Measurements from ENCODE around the gene UTS2. TPM values are rescaled to one million over a fixed set of nuclear protein-coding genes. Genes with fewer than 3 reads are reported as not detected.

The UTS2 gene
- polyA plus RNA-seq, 3 donors = 0.11 TPM; not detected in 2

- Histone ChIP-seq H3K36me3 (replicated peaks in 1 of 2; ENCODE audit: control insufficient read depth in 1 of 2, insufficient read depth in 2 of 2, low read length in 2 of 2) (no peaks in the 10 kb centered on the region), H3K4me1 (ENCODE audit: control insufficient read depth in 1 of 2, insufficient read depth in 2 of 2, low read length in 2 of 2) (no peaks in the 10 kb centered on the region), H3K79me2 (ENCODE audit: insufficient read depth, low read length) (no peaks in the 10 kb centered on the region), H2AFZ (ENCODE audit: insufficient read depth, low read depth, low read length, poor library complexity, severe bottlenecking) (no peak overlapping the region), H3K27ac (ENCODE audit: low read depth in 1 of 2, low read length in 2 of 2) (no peak overlapping the region), H3K4me3 (replicated peaks in 1 of 3; ENCODE audit: low read depth in 2 of 3, low read length in 3 of 3) (no peak overlapping the region), H3K9ac (ENCODE audit: insufficient read depth, low read length, poor library complexity, severe bottlenecking) (no peak overlapping the region), H3K4me2 (replicated peaks; ENCODE audit: extremely low read depth, low read length, poor library complexity, severe bottlenecking) (no peak overlapping the region), H3K9me3 (replicated peaks in 1 of 2; ENCODE audit: control insufficient read depth in 1 of 2, insufficient read depth in 1 of 2, low read length in 2 of 2) (peaks cover 8 to 12% of the 10 kb centered on the region in 2 donors), H3K27me3 (ENCODE audit: control insufficient read depth in 2 of 2, insufficient read depth in 2 of 2, low read length in 2 of 2) (no peaks in the 10 kb centered on the region), H4K20me1 (ENCODE audit: insufficient read depth, low read length) (no peaks in the 10 kb centered on the region)
- 60% methylated on average over 5 of the region's 7 CpGs for WGBS (ENCODE audit: insufficient coverage)
- intact Hi-C loops (cut with micrococcal nuclease) = no loop called here
- peak; percentile 48 to 75 (median 57) for DNase-seq
- TF ChIP-seq CTCF (IDR thresholded peaks at IDR 0.05) = no peak
- no peak overlapping the region for H3K27ac Mint-ChIP-seq
- no peak overlapping the region for H3K4me3 Mint-ChIP-seq
- peaks cover 6% of the 10 kb centered on the region for H3K4me1 Mint-ChIP-seq
- peaks cover 13 to 18% (median 15%) of the 10 kb centered on the region in 7 donors for H3K9me3 Mint-ChIP-seq
- H3K27me3 Mint-ChIP-seq (ENCODE audit: low read depth in 3 of 3) = peaks cover 0 to 1% (median 0%) of the 10 kb centered on the region in 3 donors
- peaks cover 5 to 27% of the 10 kb centered on the region in 2 donors for H3K36me3 Mint-ChIP-seq
Observed at GRCh38 chr1:7810395-7810794, 42.5 kb downstream of the UTS2 start.

- TF ChIP-seq CTCF (IDR thresholded peaks at IDR 0.05) = no peak
- intact Hi-C loops (cut with micrococcal nuclease) = loop anchor here in 1 of 2 donors (5.0 kb wide), 1 partner anchor 93 kb away; no protein-coding TSS in a partner anchor
Observed at GRCh38 chr1:7809742-7810141, 43.1 kb downstream of the UTS2 start.

More at GRCh38 chr1:7809742-7810141, 43.1 kb downstream of the UTS2 start:
- H2AFZ ChIP-seq (ENCODE audit: insufficient read depth, low read depth, low read length, poor library complexity, severe bottlenecking) = no peak overlapping the region
- peaks cover 0 to 1% (median 0%) of the 10 kb centered on the region in 3 donors for H3K27me3 Mint-ChIP-seq (ENCODE audit: low read depth in 3 of 3)
- WGBS (ENCODE audit: insufficient coverage) = 96% methylated on average over 11 of the region's 13 CpGs
- H4K20me1 ChIP-seq (ENCODE audit: insufficient read depth, low read length) = no peaks in the 10 kb centered on the region
- DNase-seq = no peak
- no peak overlapping the region for H3K9ac ChIP-seq (ENCODE audit: insufficient read depth, low read length, poor library complexity, severe bottlenecking)
- no peak overlapping the region for H3K4me2 ChIP-seq (replicated peaks; ENCODE audit: extremely low read depth, low read length, poor library complexity, severe bottlenecking)
- H3K4me3 ChIP-seq (replicated peaks in 1 of 3; ENCODE audit: low read depth in 2 of 3, low read length in 3 of 3) = no peak overlapping the region
- no peak overlapping the region for H3K27ac ChIP-seq (ENCODE audit: low read depth in 1 of 2, low read length in 2 of 2)
- no peak overlapping the region for H3K4me3 Mint-ChIP-seq
- H3K79me2 ChIP-seq (ENCODE audit: insufficient read depth, low read length) = no peaks in the 10 kb centered on the region
- no peaks in the 10 kb centered on the region for H3K4me1 ChIP-seq (ENCODE audit: control insufficient read depth in 1 of 2, insufficient read depth in 2 of 2, low read length in 2 of 2)
- no peaks in the 10 kb centered on the region for H3K36me3 ChIP-seq (replicated peaks in 1 of 2; ENCODE audit: control insufficient read depth in 1 of 2, insufficient read depth in 2 of 2, low read length in 2 of 2)
- peaks cover 5 to 32% of the 10 kb centered on the region in 2 donors for H3K36me3 Mint-ChIP-seq
- peaks cover 8 to 12% of the 10 kb centered on the region in 2 donors for H3K9me3 ChIP-seq (replicated peaks in 1 of 2; ENCODE audit: control insufficient read depth in 1 of 2, insufficient read depth in 1 of 2, low read length in 2 of 2)
- no peaks in the 10 kb centered on the region for H3K27me3 ChIP-seq (ENCODE audit: control insufficient read depth in 2 of 2, insufficient read depth in 2 of 2, low read length in 2 of 2)
- peaks cover 6% of the 10 kb centered on the region for H3K4me1 Mint-ChIP-seq
- no peak overlapping the region for H3K27ac Mint-ChIP-seq
- H3K9me3 Mint-ChIP-seq = peaks cover 13 to 18% (median 14%) of the 10 kb centered on the region in 7 donors
